Mucosa of rectum (tissue), 2 donors: Measurements from ENCODE around the gene TMEM255B.

ENCODE experiments used
- H3K27ac ChIP-seq, 2 donors: one replicate each; pipeline ENCODE4 v1.7.0; 2013; ENCODE audit warnings: inconsistent platforms in 2 of 2, low read depth in 2 of 2, low read length in 2 of 2
- H3K27me3 ChIP-seq, 2 donors: one replicate each; pipeline ENCODE4 v1.7.0; 2013; ENCODE audit warnings: low read length in 2 of 2; ENCODE audit not compliant: control insufficient read depth in 2 of 2, insufficient read depth in 2 of 2
- H3K36me3 ChIP-seq, 2 donors: one replicate each; pipeline ENCODE4 v1.7.0; 2013; ENCODE audit warnings: low read length in 2 of 2; ENCODE audit not compliant: control insufficient read depth in 2 of 2, insufficient read depth in 2 of 2
- H3K4me1 ChIP-seq, 2 donors: one replicate each; pipeline ENCODE4 v1.7.0; 2013; ENCODE audit warnings: low read length in 2 of 2, mild to moderate bottlenecking in 1 of 2; ENCODE audit not compliant: control insufficient read depth in 2 of 2, insufficient read depth in 2 of 2
- H3K4me3 ChIP-seq, 2 donors: one replicate each; pipeline ENCODE4 v1.7.0; 2013; ENCODE audit warnings: low read length in 2 of 2
- H3K9ac ChIP-seq, 2 donors: one replicate each; pipeline ENCODE4 v1.7.0; 2013; ENCODE audit warnings: low read length in 2 of 2, low read depth in 1 of 2, mild to moderate bottlenecking in 1 of 2
- H3K9me3 ChIP-seq, 2 donors: one replicate each; pipeline ENCODE4 v1.7.0; 2013; ENCODE audit warnings: low read length in 2 of 2; ENCODE audit not compliant: control insufficient read depth in 2 of 2
- donor health status: healthy.
- donor health status: Normal muscosa, but diverticular disease.

Gene TMEM255B

DNA sequence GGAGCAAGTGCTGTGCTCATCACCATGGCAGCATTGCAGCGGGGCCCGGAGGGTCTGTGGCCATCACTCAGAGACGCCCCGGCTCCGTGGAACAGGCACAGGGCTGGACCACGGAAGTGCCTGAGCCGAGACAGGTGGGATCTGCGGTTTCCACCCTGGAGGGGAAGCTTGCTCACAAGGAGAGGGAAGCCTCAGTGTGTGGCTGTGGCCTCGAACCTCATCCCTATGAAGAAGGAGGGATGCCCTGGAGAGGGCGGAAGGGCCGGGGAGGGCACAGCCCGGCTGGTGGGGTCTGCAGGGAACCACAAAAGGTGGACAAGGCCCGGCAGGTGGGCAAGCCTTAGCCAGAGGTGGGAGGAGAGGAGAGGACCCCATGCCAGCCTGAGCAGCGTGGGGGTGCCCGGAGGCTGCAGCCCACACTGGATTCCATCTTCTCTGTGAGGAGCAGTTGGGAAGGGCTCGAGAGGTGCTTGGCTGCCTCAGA, 30.4 kb upstream of the TMEM255B start:
- no peaks in the 10 kb centered on the region for H3K36me3 ChIP-seq
- H3K27ac ChIP-seq = no peak overlapping the region
- no peak overlapping the region for H3K4me3 ChIP-seq
- H3K9ac ChIP-seq = no peak overlapping the region
- no peaks in the 10 kb centered on the region for H3K9me3 ChIP-seq
- no peaks in the 10 kb centered on the region for H3K27me3 ChIP-seq
- H3K4me1 ChIP-seq = peaks cover 0 to 5% of the 10 kb centered on the region in 2 donors

DNA sequence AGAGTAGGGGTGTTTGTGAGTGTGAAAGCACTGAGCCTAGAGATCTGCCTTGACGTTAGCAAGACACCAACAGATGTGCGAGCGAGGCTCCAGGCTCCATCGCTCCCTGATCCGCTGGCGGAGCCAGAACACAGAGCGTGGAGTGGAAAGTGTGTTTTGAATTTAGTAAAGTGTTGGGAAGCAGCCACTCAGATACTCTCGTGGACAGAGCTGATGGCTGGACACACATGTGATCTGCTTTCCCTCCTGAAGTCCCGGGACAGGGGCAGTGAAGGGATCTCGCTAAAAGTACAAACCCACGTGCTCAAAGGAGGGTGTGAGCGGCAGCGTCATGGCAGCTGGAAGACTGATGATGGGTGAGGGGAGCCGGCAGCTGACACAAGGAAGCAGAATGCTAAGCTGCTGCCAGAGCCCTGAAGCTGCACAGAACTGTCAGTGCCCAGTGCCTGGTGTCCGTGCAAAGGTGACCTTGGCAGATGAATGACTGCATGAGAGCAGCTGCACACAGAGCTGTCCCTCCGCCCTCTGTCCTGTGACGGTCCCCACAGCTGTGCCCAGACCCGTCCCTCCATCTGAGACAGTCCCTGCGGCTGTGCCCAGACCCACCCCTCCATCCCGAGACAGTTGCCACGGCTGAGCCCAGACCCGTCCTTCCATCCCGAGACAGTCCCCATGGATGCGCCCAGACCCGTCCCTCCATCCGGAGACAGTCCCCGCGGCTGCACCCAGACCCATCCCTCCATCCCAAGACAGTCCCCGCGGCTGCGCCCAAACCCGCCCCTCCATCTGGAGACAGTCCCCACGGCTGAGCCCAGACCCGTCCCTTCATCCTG, 29.6 kb upstream of the TMEM255B start:
- Histone ChIP-seq H3K27me3 (no peaks in the 10 kb centered on the region), H3K9me3 (no peaks in the 10 kb centered on the region), H3K36me3 (no peaks in the 10 kb centered on the region), H3K9ac (no peak overlapping the region), H3K4me3 (no peak overlapping the region), H3K4me1 (peaks cover 0 to 5% of the 10 kb centered on the region in 2 donors), H3K27ac (no peak overlapping the region)

DNA sequence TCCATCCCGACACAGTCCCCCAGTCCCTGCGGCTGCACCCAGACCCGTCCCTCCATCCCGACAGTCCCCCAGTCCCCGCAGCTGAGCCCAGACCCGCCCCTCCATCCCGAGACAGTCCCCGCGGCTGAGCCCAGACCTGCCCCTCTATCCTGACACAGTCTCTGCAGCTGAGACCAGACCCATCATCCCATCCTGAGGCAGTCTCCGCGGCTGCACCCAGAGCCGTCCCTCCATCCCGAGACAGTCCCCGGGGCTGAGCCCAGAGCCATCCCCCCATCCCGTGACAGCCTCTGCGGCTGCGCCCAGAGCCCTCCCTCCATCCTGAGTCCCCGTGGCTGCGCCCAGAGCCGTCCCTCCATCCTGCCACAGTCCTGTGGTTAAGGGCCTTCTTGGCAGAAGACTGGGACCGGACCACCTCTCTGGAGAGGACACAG, 28.8 kb upstream of the TMEM255B start:
- H3K4me1 ChIP-seq = peaks cover 0 to 5% of the 10 kb centered on the region in 2 donors
- H3K4me3 ChIP-seq = no peak overlapping the region
- no peaks in the 10 kb centered on the region for H3K9me3 ChIP-seq
- no peak overlapping the region for H3K9ac ChIP-seq
- no peaks in the 10 kb centered on the region for H3K27me3 ChIP-seq
- no peaks in the 10 kb centered on the region for H3K36me3 ChIP-seq
- no peak overlapping the region for H3K27ac ChIP-seq

DNA sequence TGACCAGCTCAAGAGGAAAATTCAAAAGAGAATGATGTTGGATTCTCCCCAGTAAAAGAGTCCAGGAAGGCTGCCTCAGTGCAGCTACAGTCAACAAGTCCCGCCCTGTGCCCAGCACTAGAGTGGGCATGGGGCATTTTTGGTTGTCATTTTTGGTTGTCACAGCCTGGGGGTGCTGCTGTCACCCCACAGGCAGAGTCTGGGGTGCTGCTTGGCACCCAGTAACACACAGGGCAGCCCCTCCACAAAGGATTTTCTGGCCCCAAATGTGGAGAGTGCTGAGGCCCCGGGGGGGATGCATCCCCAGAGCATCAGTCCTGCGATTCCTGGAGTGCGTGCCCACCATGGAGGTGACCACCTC, 28.2 kb upstream of the TMEM255B start:
- Histone ChIP-seq H3K9ac (no peak overlapping the region), H3K27ac (no peak overlapping the region), H3K27me3 (no peaks in the 10 kb centered on the region), H3K36me3 (no peaks in the 10 kb centered on the region), H3K4me3 (no peak overlapping the region), H3K4me1 (peaks cover 0 to 5% of the 10 kb centered on the region in 2 donors), H3K9me3 (no peaks in the 10 kb centered on the region)

DNA sequence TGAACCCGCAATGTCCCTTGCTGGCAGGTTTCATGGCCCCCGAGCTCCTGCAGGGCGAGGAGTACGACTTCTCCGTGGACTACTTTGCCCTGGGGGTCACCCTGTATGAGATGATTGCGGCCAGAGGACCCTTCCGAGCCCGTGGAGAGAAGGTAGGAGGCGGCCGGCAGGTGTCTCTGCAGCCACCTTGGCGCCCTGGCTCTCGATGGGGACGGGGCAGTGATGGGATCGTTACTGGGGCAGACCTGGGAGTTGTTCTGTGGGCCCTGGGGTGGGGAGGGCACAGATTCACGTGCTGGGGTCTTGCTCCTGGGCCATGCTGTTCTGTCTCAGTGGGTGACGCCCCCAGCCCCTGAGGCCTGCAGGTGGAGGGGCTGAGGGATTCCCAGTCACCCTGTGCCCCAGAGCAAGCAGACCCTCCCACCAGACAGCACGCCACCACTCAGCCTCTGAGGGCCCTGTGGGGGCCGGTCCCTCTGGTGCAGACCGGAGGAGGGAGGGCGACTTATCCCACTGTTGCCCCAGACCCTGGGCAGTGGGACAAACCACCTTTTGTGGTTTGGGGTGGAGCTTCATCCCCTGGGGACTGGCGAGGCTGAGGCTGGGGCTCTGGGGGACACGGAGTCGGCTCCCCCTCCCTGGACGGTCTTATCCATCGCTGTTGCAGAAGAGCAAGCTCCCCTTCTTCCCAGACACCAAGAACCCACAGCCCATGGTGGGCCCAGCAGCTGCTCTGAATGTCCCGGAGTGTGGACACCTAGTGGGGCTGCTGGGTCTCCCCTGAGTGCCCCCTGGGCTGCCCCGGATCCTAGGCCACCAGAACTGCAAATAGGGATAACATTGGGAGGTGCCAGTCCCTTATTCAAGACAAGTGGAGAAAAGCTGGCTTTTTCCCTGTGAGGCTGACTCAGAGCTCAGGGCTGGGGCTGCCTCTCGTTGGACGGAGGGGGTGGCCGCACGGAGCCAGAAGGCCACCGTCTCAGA, 27.5 kb upstream of the TMEM255B start:
- no peaks in the 10 kb centered on the region for H3K36me3 ChIP-seq
- no peaks in the 10 kb centered on the region for H3K27me3 ChIP-seq
- peaks cover 3 to 4% of the 10 kb centered on the region in 2 donors for H3K4me1 ChIP-seq
- no peak overlapping the region for H3K9ac ChIP-seq
- no peaks in the 10 kb centered on the region for H3K9me3 ChIP-seq
- H3K27ac ChIP-seq = no peak overlapping the region
- no peak overlapping the region for H3K4me3 ChIP-seq

DNA sequence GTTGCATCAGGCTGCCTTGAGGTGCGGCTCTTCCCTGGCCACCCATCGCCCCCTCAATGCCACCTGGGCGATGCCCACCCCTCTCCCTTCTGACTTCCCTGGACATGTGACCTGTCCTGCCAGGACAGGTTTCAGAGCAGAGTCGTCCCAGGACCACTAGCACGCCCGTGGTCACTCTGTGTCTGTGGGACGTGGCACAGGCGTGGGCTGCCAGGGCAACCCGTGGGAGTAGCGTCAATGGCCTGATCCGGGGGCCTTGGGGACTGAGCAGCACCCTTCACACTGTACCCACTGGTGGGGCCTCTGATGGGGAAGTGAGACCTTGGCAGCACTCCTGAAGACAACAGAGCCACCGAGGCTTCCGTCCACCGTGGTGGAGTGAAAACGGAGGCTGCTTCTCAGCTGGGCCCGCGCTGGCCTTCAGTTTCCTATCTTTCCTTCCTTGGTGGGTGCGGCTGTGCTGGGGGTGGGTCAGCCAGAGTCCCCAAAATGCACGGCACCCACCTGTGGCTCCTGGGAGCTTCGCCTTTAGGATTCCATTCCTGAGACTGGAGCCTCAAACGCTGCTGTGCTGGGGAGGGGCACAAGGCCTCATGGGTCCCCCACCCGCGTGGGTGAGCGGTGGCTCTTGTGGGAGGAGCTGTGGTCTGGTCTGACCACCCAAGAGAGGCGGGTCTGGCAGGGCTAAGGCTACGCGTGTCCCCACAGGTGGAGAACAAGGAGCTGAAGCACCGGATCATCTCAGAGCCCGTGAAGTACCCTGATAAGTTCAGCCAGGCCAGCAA, 26.7 kb upstream of the TMEM255B start:
- H3K9me3 ChIP-seq = no peaks in the 10 kb centered on the region
- no peak overlapping the region for H3K9ac ChIP-seq
- H3K4me1 ChIP-seq = peaks cover 0 to 8% of the 10 kb centered on the region in 2 donors
- H3K36me3 ChIP-seq = no peaks in the 10 kb centered on the region
- H3K4me3 ChIP-seq = no peak overlapping the region
- no peak overlapping the region for H3K27ac ChIP-seq
- no peaks in the 10 kb centered on the region for H3K27me3 ChIP-seq

DNA sequence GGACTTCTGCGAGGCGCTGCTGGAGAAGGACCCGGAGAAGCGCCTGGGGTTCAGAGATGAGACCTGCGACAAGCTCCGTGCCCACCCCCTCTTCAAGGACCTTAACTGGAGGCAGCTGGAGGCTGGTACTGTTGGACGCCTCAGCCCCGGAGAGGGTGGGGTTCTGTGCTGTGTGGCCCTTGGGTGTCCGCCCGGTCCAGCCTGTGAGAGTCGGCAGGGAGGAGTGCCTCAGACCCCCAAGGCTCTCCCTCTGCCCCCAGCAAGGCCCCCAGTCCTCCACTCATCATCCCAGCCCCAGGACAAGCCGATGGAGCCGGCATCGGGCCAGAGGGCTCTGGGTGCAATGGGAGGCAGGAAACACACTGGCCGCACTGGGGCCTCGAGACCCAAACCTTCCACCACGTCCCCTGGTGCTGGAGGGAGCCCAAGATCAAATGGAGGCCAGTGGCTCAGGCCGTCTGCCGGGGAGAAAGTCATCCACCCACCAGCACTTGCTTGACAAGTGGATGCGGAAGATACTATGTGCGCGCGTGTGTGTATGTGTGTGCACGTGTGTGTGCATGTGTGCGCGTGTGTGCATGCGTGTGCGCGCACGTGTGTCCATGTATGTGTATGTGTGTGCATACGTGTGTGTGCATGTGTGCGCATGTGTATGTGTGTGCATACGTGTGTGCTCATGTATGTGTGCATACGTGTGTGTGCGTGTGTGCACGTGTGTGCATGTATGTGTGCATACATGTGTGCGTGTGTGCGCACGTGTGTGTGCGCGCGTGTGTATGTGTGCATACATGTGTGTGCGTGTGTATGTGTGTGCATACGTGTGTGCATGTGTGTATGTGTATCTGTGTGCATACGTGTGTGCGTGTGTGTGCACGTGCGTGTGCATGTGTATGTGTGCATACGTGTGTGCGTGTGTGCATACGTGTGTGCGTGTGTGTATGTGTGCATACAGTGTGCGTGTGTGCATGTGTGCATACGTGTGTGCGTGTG, 25.8 kb upstream of the TMEM255B start:
- Histone ChIP-seq H3K4me3 (no peak overlapping the region), H3K27ac (no peak overlapping the region), H3K27me3 (no peaks in the 10 kb centered on the region), H3K36me3 (no peaks in the 10 kb centered on the region), H3K9me3 (no peaks in the 10 kb centered on the region), H3K4me1 (peaks cover 0 to 8% of the 10 kb centered on the region in 2 donors), H3K9ac (no peak overlapping the region)

DNA sequence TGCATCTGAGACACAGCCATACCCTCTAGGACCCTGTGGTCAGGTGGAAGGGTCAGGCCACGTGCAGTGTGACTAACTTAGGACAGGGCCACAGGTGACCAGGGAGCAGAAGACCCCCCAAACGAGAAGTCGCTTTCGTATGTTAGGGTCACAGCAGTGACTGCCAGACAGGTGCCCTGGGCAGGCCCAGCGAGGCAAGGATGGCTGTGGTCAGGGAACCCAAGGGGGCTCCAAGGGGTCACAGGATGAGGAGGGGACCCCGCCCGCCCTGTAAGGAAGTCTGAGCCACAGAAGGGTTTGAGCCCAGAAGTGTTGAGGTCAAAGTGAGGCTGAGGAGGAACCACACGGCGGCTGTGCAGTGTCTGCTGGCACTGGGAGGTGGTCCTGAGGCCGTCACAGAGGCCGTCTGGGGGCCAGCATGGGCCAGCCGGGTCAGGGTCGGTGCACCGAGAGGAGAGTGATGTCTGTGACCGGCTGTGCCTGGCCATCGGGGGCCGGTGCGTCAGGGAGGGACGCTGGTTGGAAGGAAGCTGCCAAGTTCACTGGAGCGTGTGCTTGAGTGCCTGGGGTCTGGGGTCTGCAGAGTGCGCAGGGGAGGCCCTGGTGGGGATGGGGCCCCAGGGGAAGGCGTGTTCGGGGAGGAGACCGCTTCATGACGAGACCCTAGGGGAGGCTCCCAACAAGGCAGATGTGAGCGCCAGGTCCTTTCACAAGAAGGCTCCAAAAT, 24.8 kb upstream of the TMEM255B start:
- Histone ChIP-seq H3K4me3 (no peak overlapping the region), H3K27ac (no peak overlapping the region), H3K9me3 (no peaks in the 10 kb centered on the region), H3K27me3 (no peaks in the 10 kb centered on the region), H3K36me3 (no peaks in the 10 kb centered on the region), H3K4me1 (peaks cover 0 to 8% of the 10 kb centered on the region in 2 donors), H3K9ac (no peak overlapping the region)
